ENCODE data around the gene C1RL.

C1RL gene

GRCh38 chr12:7100239-7100638 is 8.8 kb downstream of the C1RL start:
- no peak overlapping the region for H3K4me3 ChIP-seq (ENCODE audit: low read depth, low read length)
- no peak for TF ChIP-seq CTCF (IDR thresholded peaks at IDR 0.05; ENCODE audit: borderline replicate concordance, insufficient read depth, low read depth, low read length)

- no peak for TF ChIP-seq CTCF (IDR thresholded peaks at IDR 0.05; ENCODE audit: borderline replicate concordance, insufficient read depth, low read depth, low read length)
- no peak overlapping the region for H3K4me3 ChIP-seq (ENCODE audit: low read depth, low read length)
Measured at GRCh38 chr12:7099290-7099996, 9.6 kb downstream of the C1RL start.

GRCh38 chr12:7096979-7097378 is 12.0 kb downstream of the C1RL start:
- no peak overlapping the region for H3K4me3 ChIP-seq (ENCODE audit: low read depth, low read length)
- TF ChIP-seq CTCF (IDR thresholded peaks at IDR 0.05; ENCODE audit: borderline replicate concordance, insufficient read depth, low read depth, low read length) = no peak

GRCh38 chr12:7096006-7096932 is 12.7 kb downstream of the C1RL start:
- no peak for TF ChIP-seq CTCF (IDR thresholded peaks at IDR 0.05; ENCODE audit: borderline replicate concordance, insufficient read depth, low read depth, low read length)
- no peak overlapping the region for H3K4me3 ChIP-seq (ENCODE audit: low read depth, low read length)

GRCh38 chr12:7093892-7094291 is 15.1 kb downstream of the C1RL start:
- H3K4me3 ChIP-seq (ENCODE audit: low read depth, low read length) = no peak overlapping the region
- no peak for TF ChIP-seq CTCF (IDR thresholded peaks at IDR 0.05; ENCODE audit: borderline replicate concordance, insufficient read depth, low read depth, low read length)

GRCh38 chr12:7093486-7093885 is 15.5 kb downstream of the C1RL start:
- H3K4me3 ChIP-seq (ENCODE audit: low read depth, low read length) = no peak overlapping the region
- TF ChIP-seq CTCF (IDR thresholded peaks at IDR 0.05; ENCODE audit: borderline replicate concordance, insufficient read depth, low read depth, low read length) = no peak

All from GM12875 (cell line).